H1 (cell line): ENCODE data around the gene EEF1A2. TPM values are rescaled to one million over a fixed set of nuclear protein-coding genes. Genes with fewer than 3 reads are reported as not detected.

Experiments
- CTCF ChIA-PET: fragments of 300-600 bp; sonication (Branson Sonifier 250); formaldehyde crosslinking; loops from one replicate; lab custom pipeline; 2021; ENCODE audit not compliant: partially characterized antibody; lab: Charles Lee
- POLR2A ChIA-PET: fragments of 300-600 bp; sonication (Branson Sonifier 250); formaldehyde crosslinking; loops from one replicate; lab custom pipeline; 2021; ENCODE audit warnings: inconsistent platforms; ENCODE audit not compliant: partially characterized antibody; lab: Charles Lee
- DNase-seq, 2 experiments: peaks; one replicate each; pipeline versions ENCODE4 v3.0.0 to v3.0.0-alpha.2; 2010 to 2022; ENCODE audit warnings: low spot score in 2 of 2, low read depth in 1 of 2, mixed read lengths in 1 of 2
- FAIRE-seq: peaks from 2 replicates; lab custom pipeline; 2011; peaks lifted over from hg19 to GRCh38; lab: Jason Lieb, UNC
- H2AFZ ChIP-seq: 2 replicates; pipeline ENCODE4 v1.8.1; 2012; ENCODE audit warnings: low read length, inconsistent platforms
- H2AK5ac ChIP-seq: 2 replicates; pipeline ENCODE4 v1.6.1; 2013; ENCODE audit warnings: low read depth, low read length
- H2BK120ac ChIP-seq: replicated peaks from 2 replicates; pipeline ENCODE3; 2013; ENCODE audit warnings: low read depth, low read length, inconsistent platforms
- H2BK12ac ChIP-seq: 2 replicates; pipeline ENCODE4 v1.6.1; 2013; ENCODE audit warnings: low read depth, low read length
- H2BK15ac ChIP-seq: 2 replicates; pipeline ENCODE4 v1.6.1; 2013; ENCODE audit warnings: low read length
- H2BK20ac ChIP-seq: 2 replicates; pipeline ENCODE4 v1.6.1; 2013; ENCODE audit warnings: low read length
- H2BK5ac ChIP-seq: 2 replicates; pipeline ENCODE4 v1.6.1; 2013; ENCODE audit warnings: low read depth, low read length
- H3K14ac ChIP-seq: 2 replicates; pipeline ENCODE4 v1.6.1; 2013; ENCODE audit warnings: inconsistent platforms; ENCODE audit not compliant: insufficient read length
- H3K18ac ChIP-seq: 2 replicates; pipeline ENCODE4 v1.6.1; 2013; ENCODE audit warnings: low read length; ENCODE audit errors: extremely low read depth
- H3K23ac ChIP-seq: 2 replicates; pipeline ENCODE4 v1.6.1; 2013; ENCODE audit warnings: inconsistent platforms; ENCODE audit not compliant: insufficient read length
- H3K23me2 ChIP-seq: 2 replicates; pipeline ENCODE4 v1.6.1; 2013; ENCODE audit warnings: low read depth, low read length
- H3K27ac ChIP-seq: 2 replicates; pipeline ENCODE4 v1.6.1; 2011; ENCODE audit warnings: low read depth, low read length, inconsistent platforms
- H3K27me3 ChIP-seq, 4 experiments: replicated peaks in 1 of 4; 1 replicate in 1 of 4; 2 replicates in 3 of 4; pipeline versions ENCODE4 v1.6.1 to v1.8.1; 2011 to 2013; ENCODE audit warnings: low read length in 3 of 4, mild to moderate bottlenecking in 3 of 4, inconsistent platforms in 2 of 4, mixed read lengths in 2 of 4, moderate library complexity in 1 of 4; ENCODE audit not compliant: control insufficient read depth in 3 of 4, insufficient read depth in 3 of 4; ENCODE audit errors: extremely low read depth in 1 of 4
- H3K36me3 ChIP-seq, 4 experiments: 2 replicates each; pipeline versions ENCODE4 v1.6.1 to v1.8.1; 2011 to 2013; ENCODE audit warnings: mild to moderate bottlenecking in 4 of 4, low read length in 3 of 4, moderate library complexity in 2 of 4, control low read depth in 1 of 4, inconsistent platforms in 1 of 4; ENCODE audit not compliant: insufficient read depth in 4 of 4, control insufficient read depth in 2 of 4
- H3K4ac ChIP-seq: replicated peaks from 2 replicates; pipeline ENCODE3; 2013; ENCODE audit warnings: low read length, low read depth, mixed read lengths, inconsistent platforms; ENCODE audit not compliant: insufficient read length
- H3K4me1 ChIP-seq, 4 experiments: replicated peaks in 1 of 4; 1 replicate in 1 of 4; 2 replicates in 3 of 4; pipeline versions ENCODE4 v1.6.1 to v1.8.1; 2011 to 2013; ENCODE audit warnings: low read length in 3 of 4, inconsistent platforms in 2 of 4, mixed read lengths in 1 of 4; ENCODE audit not compliant: insufficient read depth in 4 of 4, control insufficient read depth in 3 of 4
- H3K4me2 ChIP-seq, 2 experiments: 2 replicates each; pipeline versions ENCODE4 v1.6.1 to v1.8.1; 2011 to 2013; ENCODE audit warnings: low read depth in 2 of 2, low read length in 2 of 2, control low read depth in 1 of 2, inconsistent platforms in 1 of 2, mild to moderate bottlenecking in 1 of 2; ENCODE audit not compliant: insufficient read depth in 1 of 2
- H3K4me3 ChIP-seq, 4 experiments: fragments of 200-600, 300-600 bp in 1 of 4; sonication (generic), shearing (Covaris generic), sonication (Bioruptor Twin) in 1 of 4; 2 replicates each; pipeline versions ENCODE4 v1.5.1 to v1.8.1; 2011 to 2016; ENCODE audit warnings: low read length in 4 of 4, low read depth in 3 of 4, control low read depth in 2 of 4, inconsistent platforms in 2 of 4, mild to moderate bottlenecking in 2 of 4, mixed read lengths in 1 of 4, moderate library complexity in 1 of 4; ENCODE audit not compliant: insufficient read depth in 2 of 4; ENCODE audit errors: extremely low read depth in 1 of 4
- H3K56ac ChIP-seq: replicated peaks from 2 replicates; pipeline ENCODE3; 2013; ENCODE audit warnings: low read depth, mild to moderate bottlenecking, mixed read lengths, low read length, inconsistent platforms; ENCODE audit not compliant: insufficient read length
- H3K79me1 ChIP-seq: 2 replicates; pipeline ENCODE4 v1.6.1; 2013; ENCODE audit warnings: low read depth, low read length, control low read depth
- H3K79me2 ChIP-seq, 2 experiments: 2 replicates each; pipeline versions ENCODE4 v1.6.1 to v1.8.1; 2012 to 2013; ENCODE audit warnings: low read length in 2 of 2, mild to moderate bottlenecking in 2 of 2, inconsistent platforms in 1 of 2; ENCODE audit not compliant: insufficient read depth in 2 of 2, control insufficient read depth in 1 of 2
- H3K9ac ChIP-seq, 4 experiments: replicated peaks in 1 of 4; 1 replicate in 1 of 4; 2 replicates in 3 of 4; pipeline versions ENCODE4 v1.6.1 to v1.8.1; 2011 to 2013; ENCODE audit warnings: low read depth in 3 of 4, low read length in 3 of 4, control low read depth in 2 of 4, mild to moderate bottlenecking in 2 of 4, moderate library complexity in 2 of 4, inconsistent platforms in 1 of 4; ENCODE audit errors: extremely low read depth in 1 of 4
- H3K9me3 ChIP-seq, 2 experiments: 2 replicates each; pipeline versions ENCODE4 v1.6.1 to v1.8.1; 2012 to 2013; ENCODE audit warnings: mild to moderate bottlenecking in 2 of 2, moderate library complexity in 2 of 2, control low read depth in 1 of 2, inconsistent platforms in 1 of 2, low read depth in 1 of 2, low read length in 1 of 2, mixed read lengths in 1 of 2; ENCODE audit not compliant: insufficient read depth in 2 of 2
- H4K20me1 ChIP-seq, 2 experiments: replicated peaks in 1 of 2; 2 replicates each; pipeline versions ENCODE3 to v1.8.1; 2011 to 2013; ENCODE audit warnings: inconsistent platforms in 2 of 2, low read length in 2 of 2, mild to moderate bottlenecking in 1 of 2; ENCODE audit not compliant: insufficient read depth in 2 of 2, control insufficient read depth in 1 of 2
- H4K5ac ChIP-seq: 2 replicates; pipeline ENCODE4 v1.6.1; 2013; ENCODE audit warnings: low read length, low read depth, mixed read lengths, inconsistent platforms; ENCODE audit not compliant: insufficient read length
- H4K8ac ChIP-seq: 2 replicates; pipeline ENCODE4 v1.8.0; 2013; ENCODE audit warnings: mild to moderate bottlenecking, moderate library complexity, low read length, inconsistent platforms; ENCODE audit not compliant: insufficient read depth; ENCODE audit errors: extremely low read depth
- H4K91ac ChIP-seq: replicated peaks from 2 replicates; pipeline ENCODE3; 2013; ENCODE audit warnings: low read length, mixed read lengths, inconsistent platforms; ENCODE audit not compliant: insufficient read length
- EGR1 ChIP-seq: IDR thresholded peaks from 2 replicates; pipeline ENCODE4 v1.6.1; 2011; ENCODE audit warnings: low read depth, low read length, borderline replicate concordance
- EP300 ChIP-seq, 2 experiments: IDR thresholded peaks; 1 replicate in 1 of 2; 2 replicates in 1 of 2; pipeline ENCODE4 v1.6.1; 2011 to 2012; ENCODE audit warnings: low read depth in 2 of 2, low read length in 2 of 2, mild to moderate bottlenecking in 2 of 2, borderline replicate concordance in 1 of 2, inconsistent platforms in 1 of 2, moderate library complexity in 1 of 2
- HDAC2 ChIP-seq, 2 experiments: fragments of 300-600 bp in 1 of 2; sonication (generic) in 1 of 2; IDR thresholded peaks; 2 replicates each; pipeline ENCODE4 v1.6.1; 2011 to 2012; ENCODE audit warnings: low read depth in 2 of 2, low read length in 2 of 2, mild to moderate bottlenecking in 2 of 2, moderate library complexity in 2 of 2, borderline replicate concordance in 1 of 2, inconsistent platforms in 1 of 2
- KDM1A ChIP-seq: fragments of 200-600, 300-600 bp; sonication (generic); IDR thresholded peaks from 2 replicates; pipeline ENCODE4 v1.7.1; 2016; ENCODE audit warnings: mild to moderate bottlenecking, low read length, borderline replicate concordance
- MAFK ChIP-seq: IDR thresholded peaks from 2 replicates; pipeline ENCODE4 v1.6.1; 2012; ENCODE audit warnings: low read depth, mild to moderate bottlenecking, improper control_type of control experiment, low read length
- POLR2AphosphoS5 ChIP-seq: IDR thresholded peaks from 2 replicates; pipeline ENCODE4 v1.6.1; 2011; ENCODE audit warnings: low read depth, low read length
- SAP30 ChIP-seq: fragments of 300-600 bp; sonication (generic); IDR thresholded peaks from 2 replicates; pipeline ENCODE4 v1.7.1; 2012; ENCODE audit warnings: low read length, moderate library complexity, mild to moderate bottlenecking, inconsistent platforms; ENCODE audit not compliant: insufficient read depth, insufficient replicate concordance
- WGBS, 2 experiments: shearing (Covaris generic) in 1 of 2; methylation state at CpG; one replicate each; pipeline versions ENCODE4 v1.1.6 to v1.1.7; 2013 to 2015; ENCODE audit warnings: low lambda C conversion rate in 2 of 2, mixed read lengths in 2 of 2, inconsistent platforms in 1 of 2, low coverage in 1 of 2, missing lambda C conversion rate in 1 of 2; ENCODE audit not compliant: insufficient replicate concordance in 2 of 2, insufficient coverage in 1 of 2, insufficient read length in 1 of 2; ENCODE audit errors: extremely low coverage in 1 of 2, missing lambda C conversion rate in 1 of 2; 5-methylcytosine and 5-hydroxymethylcytosine counted together
- polyA plus RNA-seq, 7 experiments: library from polyadenylated mRNA; depleted of rRNA in 3 of 7; stranded (reverse) in 5 of 7; unstranded in 2 of 7; fragments of >200 nt in 5 of 7; fragments of 200-250 nt in 2 of 7; gene quantifications; 1 replicate in 5 of 7; 2 replicates in 1 of 7; 4 replicates in 1 of 7; pipeline versions ENCODE4 v1.2.1 to v1.2.3, GENCODE V29; 2011 to 2013; ENCODE audit warnings: missing spikeins in 2 of 7, mixed read lengths in 2 of 7
- total RNA-seq: library from RNA; stranded (reverse); fragmentation: NEBNext Ultra II Directional; extraction: Animal tissue kit (Norgen Biotek cat#: 25700); gene quantifications from 2 replicates; pipeline ENCODE4 v1.2.1, GENCODE V29; 2021

Gene EEF1A2
- total and polyA plus RNA-seq, 2 of the 8 experiments (the other 6 are each of a cell fraction or from before 2014, with no cell fraction given) = 7.4 to 25.8 TPM

DNA sequence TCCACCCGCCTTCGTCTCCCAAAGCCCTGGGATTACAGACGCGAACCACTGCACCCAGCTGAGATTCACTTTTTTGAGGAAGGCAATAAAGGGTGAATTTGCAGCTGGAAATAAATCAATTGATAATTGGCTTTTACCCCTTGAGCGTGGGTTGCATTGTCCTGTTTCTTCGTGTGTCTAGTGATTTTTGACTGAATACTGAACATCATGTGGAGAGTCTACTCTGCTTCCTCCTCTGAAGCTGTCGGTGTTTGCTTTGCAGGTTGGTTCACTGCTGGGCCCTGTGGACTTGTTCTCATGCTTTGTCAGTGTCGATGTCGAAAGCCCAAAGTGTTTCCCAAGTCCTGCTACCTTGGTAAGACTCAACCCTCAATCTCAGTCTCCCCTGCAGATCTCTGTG, 5.8 kb upstream of the EEF1A2 start:
- 89% methylated on average over 9 of the region's 9 CpGs; no CpG with 5 or more reads in 1 of the 2 experiments for WGBS, 2 experiments

More for the DNA sequence above, 5.8 kb upstream of the EEF1A2 start:
- Histone ChIP-seq H2BK15ac (no peak overlapping the region), H3K79me2 (no peaks in the 10 kb centered on the region), H3K27me3 (peaks cover 3 to 12% (median 6%) of the 10 kb centered on the region in 4 experiments; a peak in 6 of 7 replicates), H3K4me2 (no peak overlapping the region), H2BK20ac (no peak overlapping the region), H2AFZ (no peak overlapping the region), H3K27ac (no peak overlapping the region), H4K20me1 (peaks cover 0 to 1% of the 10 kb centered on the region in 2 experiments), H3K56ac (no peak overlapping the region), H3K23me2 (no peaks in the 10 kb centered on the region; the same call in 1 of the 2 replicates), H4K5ac (no peak overlapping the region), H2AK5ac (no peak overlapping the region), H3K79me1 (no peaks in the 10 kb centered on the region), H3K18ac (no peak overlapping the region), H2BK120ac (no peak overlapping the region), H3K23ac (no peak overlapping the region), H3K4me1 (peaks cover 0 to 16% (median 7%) of the 10 kb centered on the region in 4 experiments; a peak in 6 of 7 replicates), H4K8ac (no peak overlapping the region), H3K9ac (no peak overlapping the region), H2BK12ac (no peak overlapping the region), H2BK5ac (no peak overlapping the region), H3K4me3 (no peak overlapping the region), H3K9me3 (peaks cover 0 to 6% of the 10 kb centered on the region in 2 experiments; a peak in 2 of 4 replicates), H3K36me3 (no peaks in the 10 kb centered on the region), H4K91ac (no peak overlapping the region), H3K4ac (no peak overlapping the region), H3K14ac (no peak overlapping the region)
- DNase-seq (no peak), FAIRE-seq (no peak)
- TF ChIP-seq SAP30 = no peak
- TF ChIP-seq POLR2AphosphoS5 = no peak
- TF ChIP-seq MAFK = no peak
- no peak for TF ChIP-seq HDAC2 (IDR thresholded peaks at IDR 0.05; ENCODE audit: borderline replicate concordance in 1 of 2, low read depth in 2 of 2, low read length in 2 of 2)
- no peak for TF ChIP-seq KDM1A
- no peak for TF ChIP-seq EGR1
- no peak for TF ChIP-seq EP300 (IDR thresholded peaks at IDR 0.05; ENCODE audit: borderline replicate concordance in 1 of 2, low read depth in 2 of 2, low read length in 2 of 2)
- ChIA-PET CTCF (interaction anchor here (0.9 to 2.2 kb wide), 6 partner anchors 8 to 252 kb away, joined by 3 to 12 read pairs (median 4); no protein-coding TSS in a partner anchor), POLR2A (no interaction called here)
